Fibroblast of pulmonary artery (primary cell): Measurements from ENCODE around the gene UBE2D4.
A peak's percentile ranks its signal among the peaks of the same experiment; 100 is the strongest.
"Not testable (repeated sequence)": the region's sequence is repeated elsewhere in the genome, so short reads cannot be mapped to it uniquely, and the experiment has no call there.

Experiments used
- DNase-seq: peaks from one replicate; pipeline ENCODE4 v3.0.0-alpha.2; 2010; ENCODE audit warnings: low read depth
- H3K4me3 ChIP-seq: replicated peaks from 2 replicates; pipeline ENCODE4 v1.5.1; 2011; ENCODE audit warnings: low read depth, mild to moderate bottlenecking, control low read depth, low read length, moderate library complexity
- CTCF ChIP-seq: IDR thresholded peaks from 2 replicates; pipeline ENCODE4 v1.5.1; 2011; ENCODE audit warnings: mild to moderate bottlenecking, control low read depth, low read length, inconsistent platforms; ENCODE audit errors: missing control alignments

UBE2D4 gene

GRCh38 chr7:43944286-43944685, 18.1 kb downstream of the UBE2D4 start:
- no peak overlapping the region for H3K4me3 ChIP-seq
- no peak for TF ChIP-seq CTCF
- DNase-seq = no peak

- DNase-seq = no peak
- H3K4me3 ChIP-seq = no peak overlapping the region
- no peak for TF ChIP-seq CTCF
These were observed 25.8 kb downstream of the UBE2D4 start for GRCh38 chr7:43952028-43952427.

GRCh38 chr7:43953071-43953470, 26.8 kb downstream of the UBE2D4 start:
- TF ChIP-seq CTCF = no peak
- no peak for DNase-seq

GRCh38 chr7:43954524-43955228, 28.4 kb downstream of the UBE2D4 start:
- peak; percentile 69 for DNase-seq
- TF ChIP-seq CTCF = peak; percentile 66
- no peak overlapping the region for H3K4me3 ChIP-seq

More at GRCh38 chr7:43953071-43953470, 26.8 kb downstream of the UBE2D4 start:
- H3K4me3 ChIP-seq = no peak overlapping the region

- no peak for TF ChIP-seq CTCF
- no peak overlapping the region for H3K4me3 ChIP-seq
- no peak for DNase-seq
These were observed 29.8 kb downstream of the UBE2D4 start for GRCh38 chr7:43956027-43956426.

- TF ChIP-seq CTCF = no peak
- H3K4me3 ChIP-seq = no peak overlapping the region
- no peak for DNase-seq
These were observed 34.7 kb downstream of the UBE2D4 start for GRCh38 chr7:43960933-43961332.

- not testable (repeated sequence) for DNase-seq, H3K4me3 ChIP-seq
These were observed 40.2 kb downstream of the UBE2D4 start for GRCh38 chr7:43966392-43966791.

GRCh38 chr7:43968172-43969040, 42.2 kb downstream of the UBE2D4 start:
- not testable (repeated sequence) for DNase-seq, H3K4me3 ChIP-seq

GRCh38 chr7:43969586-43969985, 43.4 kb downstream of the UBE2D4 start:
- not testable (repeated sequence) for H3K4me3 ChIP-seq, DNase-seq

- DNase-seq, H3K4me3 ChIP-seq: not testable (repeated sequence)
These were observed 44.5 kb downstream of the UBE2D4 start for GRCh38 chr7:43970698-43971097.

- H3K4me3 ChIP-seq = not testable (repeated sequence)
- DNase-seq = peak; percentile 4
These were observed 47.9 kb downstream of the UBE2D4 start for GRCh38 chr7:43974033-43974573.
